GM10266 (cell line): ENCODE measurements around the gene DDX46.

ENCODE experiments used
- DNase-seq: peaks from one replicate; pipeline ENCODE4 v3.0.0; 2012; ENCODE audit errors: extremely low spot score
- TF ChIP-seq, protein P1 (sequence below): IDR thresholded peaks from 2 replicates; pipeline ENCODE4 v1.5.1; 2012; ENCODE audit warnings: mild to moderate bottlenecking, low read depth; ENCODE audit not compliant: control insufficient read depth, insufficient read depth; ENCODE audit errors: missing control alignments

The DDX46 gene

GRCh38 chr5:134873494-134873893, 114.9 kb downstream of the DDX46 start:
- DNase-seq = no peak
- TF ChIP-seq, protein P1, sequence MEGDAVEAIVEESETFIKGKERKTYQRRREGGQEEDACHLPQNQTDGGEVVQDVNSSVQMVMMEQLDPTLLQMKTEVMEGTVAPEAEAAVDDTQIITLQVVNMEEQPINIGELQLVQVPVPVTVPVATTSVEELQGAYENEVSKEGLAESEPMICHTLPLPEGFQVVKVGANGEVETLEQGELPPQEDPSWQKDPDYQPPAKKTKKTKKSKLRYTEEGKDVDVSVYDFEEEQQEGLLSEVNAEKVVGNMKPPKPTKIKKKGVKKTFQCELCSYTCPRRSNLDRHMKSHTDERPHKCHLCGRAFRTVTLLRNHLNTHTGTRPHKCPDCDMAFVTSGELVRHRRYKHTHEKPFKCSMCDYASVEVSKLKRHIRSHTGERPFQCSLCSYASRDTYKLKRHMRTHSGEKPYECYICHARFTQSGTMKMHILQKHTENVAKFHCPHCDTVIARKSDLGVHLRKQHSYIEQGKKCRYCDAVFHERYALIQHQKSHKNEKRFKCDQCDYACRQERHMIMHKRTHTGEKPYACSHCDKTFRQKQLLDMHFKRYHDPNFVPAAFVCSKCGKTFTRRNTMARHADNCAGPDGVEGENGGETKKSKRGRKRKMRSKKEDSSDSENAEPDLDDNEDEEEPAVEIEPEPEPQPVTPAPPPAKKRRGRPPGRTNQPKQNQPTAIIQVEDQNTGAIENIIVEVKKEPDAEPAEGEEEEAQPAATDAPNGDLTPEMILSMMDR = no peak

DNA sequence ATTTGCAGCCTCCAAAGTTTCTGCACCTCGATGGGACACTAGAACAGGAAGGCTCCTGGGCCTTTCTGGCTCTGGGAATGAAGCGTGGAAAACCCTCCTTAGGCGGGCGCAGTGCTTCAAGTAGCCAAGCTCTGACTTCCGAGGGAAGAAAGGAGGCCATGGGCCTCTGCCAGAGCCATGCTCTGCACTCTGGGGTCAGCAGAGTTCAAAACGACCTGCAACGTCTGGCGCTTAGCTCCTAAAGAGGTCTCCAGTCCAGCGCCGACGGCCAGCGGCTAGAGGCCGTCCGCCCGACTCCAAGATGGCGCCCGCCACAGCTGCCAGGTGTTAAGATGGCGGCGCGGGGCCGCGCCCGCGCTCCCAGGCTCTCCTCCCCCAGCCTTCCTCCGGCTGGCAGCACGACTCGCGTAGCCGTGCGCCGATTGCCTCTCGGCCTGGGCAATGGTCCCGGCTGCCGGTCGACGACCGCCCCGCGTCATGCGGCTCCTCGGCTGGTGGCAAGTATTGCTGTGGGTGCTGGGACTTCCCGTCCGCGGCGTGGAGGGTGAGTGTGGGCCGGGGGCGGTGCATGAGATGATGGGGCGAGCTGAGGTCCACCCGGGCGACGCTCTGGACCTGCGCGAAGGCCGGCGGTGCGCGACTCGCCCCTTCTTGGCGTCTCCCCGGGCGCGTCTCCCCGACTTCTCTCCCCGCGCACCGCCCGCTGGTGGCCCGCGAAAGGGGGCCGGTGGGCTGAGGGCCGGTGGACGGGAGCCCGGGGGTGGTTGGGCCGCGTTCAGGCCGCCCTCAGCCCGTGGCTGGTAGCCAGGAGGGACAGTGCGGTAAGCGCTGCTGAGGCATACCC, 115.6 kb downstream of the DDX46 start, which contains the start of gene TXNDC15:
TSS of gene TXNDC15 (plus strand) at position 385 of the 844 bp plus-strand sequence. CDS start at position 442, 57 bp downstream.
- TF ChIP-seq, protein P1 = no peak
- DNase-seq = peak; percentile 90

DNA sequence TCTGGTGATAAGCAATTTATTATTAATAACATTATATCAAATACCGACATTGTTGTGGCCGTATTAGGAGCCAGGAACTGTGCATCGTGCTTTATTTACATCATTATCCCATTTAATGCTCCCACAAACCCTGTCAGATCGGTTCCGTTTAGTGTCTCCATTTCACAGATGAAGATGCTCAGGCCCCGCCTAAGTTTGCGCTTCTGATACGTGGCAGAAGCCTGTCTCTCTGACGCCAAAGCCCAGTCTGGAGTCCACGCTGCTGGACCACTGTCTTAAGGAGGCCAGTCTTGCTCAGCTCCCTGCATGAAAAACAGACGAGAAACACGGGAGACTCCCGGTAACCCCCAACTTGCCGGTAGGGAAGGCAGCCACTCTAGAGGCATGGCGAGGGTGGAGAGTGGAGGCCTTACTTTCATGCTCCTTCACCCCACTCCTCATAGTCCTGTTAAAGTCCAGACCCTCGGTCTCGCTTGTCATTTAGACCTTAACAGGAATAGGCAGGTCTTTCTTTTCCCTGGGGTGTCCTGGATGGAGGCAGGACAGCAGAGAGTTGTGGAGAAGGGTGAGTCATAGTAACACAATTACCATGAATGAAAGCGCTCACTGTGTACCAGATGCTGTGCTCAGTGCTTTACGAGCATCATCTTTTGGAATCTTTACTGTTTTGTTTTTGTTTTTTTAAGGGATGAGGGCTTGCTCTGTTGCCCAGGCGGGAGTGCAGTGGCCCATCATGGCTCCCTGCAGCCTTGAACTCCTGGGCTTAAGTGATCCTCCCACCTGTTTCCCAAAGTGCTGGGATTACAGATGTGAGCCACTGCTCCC, 116.5 kb downstream of the DDX46 start:
- DNase-seq = peak; percentile 61
- TF ChIP-seq, protein P1 = no peak

GRCh38 chr5:134877159-134877558, 118.6 kb downstream of the DDX46 start:
- peak; percentile 83 for DNase-seq
- TF ChIP-seq, protein P1 = no peak

DNA sequence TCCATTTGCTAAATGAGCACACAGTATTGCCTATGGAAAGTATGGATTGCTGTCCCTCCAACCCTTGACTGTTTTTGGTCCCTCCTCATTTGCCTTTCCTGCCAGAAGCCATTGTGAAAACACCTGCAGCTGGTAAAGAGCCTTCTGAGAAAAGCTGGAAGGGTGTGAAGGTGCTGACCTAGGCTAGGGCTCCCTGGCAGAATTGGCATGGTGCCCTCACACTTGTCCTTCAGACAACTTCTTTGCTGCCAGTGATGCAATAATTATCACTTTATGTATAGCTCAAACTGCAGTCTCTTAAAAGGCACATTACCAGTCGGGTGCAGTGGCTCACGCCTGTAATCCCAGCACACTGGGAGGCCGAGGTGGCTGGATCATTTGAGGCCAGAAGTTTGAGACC, 119.8 kb downstream of the DDX46 start:
- DNase-seq = no peak
- TF ChIP-seq, protein P1 = no peak

DNA sequence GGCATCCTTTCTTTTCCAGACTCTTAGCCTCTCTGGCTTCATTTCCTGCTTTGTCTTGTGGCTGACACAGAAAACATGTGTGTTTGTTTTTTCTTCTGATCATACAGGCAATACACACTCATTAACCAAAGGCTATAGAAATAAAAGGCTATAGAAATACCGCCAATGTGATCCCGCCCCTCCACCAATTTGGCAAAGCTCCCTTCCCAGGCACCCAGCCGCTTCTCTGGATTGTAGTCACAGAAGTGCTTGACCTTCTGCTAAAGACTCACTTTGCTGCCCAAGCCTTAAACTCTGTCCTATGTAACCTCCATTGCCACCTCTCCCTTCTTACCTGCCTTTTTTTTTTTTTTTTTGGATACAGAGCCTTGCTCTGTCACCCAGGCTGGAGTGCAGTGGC, 120.9 kb downstream of the DDX46 start:
- TF ChIP-seq, protein P1 = no peak

More for the DNA sequence above, 120.9 kb downstream of the DDX46 start:
- DNase-seq = no peak
